GM21528 (cell line): Measurements from ENCODE around the gene FAH.
"Not testable (repeated sequence)": the region's sequence is repeated elsewhere in the genome, so short reads cannot be mapped to it uniquely, and the experiment has no call there.

Experiments
- ATAC-seq: cut with Tn5 transposase; IDR thresholded peaks from one replicate; pipeline ENCODE4 v1.9.1; 2021; ENCODE audit warnings: mild to moderate bottlenecking, moderate library complexity; ENCODE audit not compliant: unreplicated experiment, low FRiP score

FAH gene

GRCh38 chr15:80151148-80151547 lies 1.7 kb upstream of the FAH start:
- ATAC-seq: no peak

- ATAC-seq: no peak
These were observed 1.2 kb upstream of the FAH start for GRCh38 chr15:80151576-80151975.

- peak; percentile 39 for ATAC-seq
These were observed 461 bp upstream of the FAH start for GRCh38 chr15:80152180-80152895.

GRCh38 chr15:80153900-80154299 lies 1.1 kb downstream of the FAH start:
- ATAC-seq: no peak

GRCh38 chr15:80154336-80154735 lies 1.5 kb downstream of the FAH start:
- ATAC-seq: no peak

- ATAC-seq: no peak
These were observed 2.2 kb downstream of the FAH start for GRCh38 chr15:80155001-80155377.

GRCh38 chr15:80155378-80156175 lies 2.8 kb downstream of the FAH start:
- ATAC-seq: not testable (repeated sequence)

GRCh38 chr15:80156176-80156720 lies 3.4 kb downstream of the FAH start:
- ATAC-seq: no peak

- no peak for ATAC-seq
These were observed 4.4 kb downstream of the FAH start for GRCh38 chr15:80157215-80157614.

- ATAC-seq: no peak
These were observed 6.5 kb downstream of the FAH start for GRCh38 chr15:80159301-80159700.

- ATAC-seq: no peak
These were observed 7.2 kb downstream of the FAH start for GRCh38 chr15:80159811-80160569.

- ATAC-seq: peak; percentile 77
These were observed 7.9 kb downstream of the FAH start for GRCh38 chr15:80160570-80161156.

- ATAC-seq: no peak
These were observed 8.7 kb downstream of the FAH start for GRCh38 chr15:80161468-80162016.

- ATAC-seq: no peak
These were observed 9.3 kb downstream of the FAH start for GRCh38 chr15:80162059-80162554.

GRCh38 chr15:80163217-80163616 lies 10.4 kb downstream of the FAH start:
- no peak for ATAC-seq

- no peak for ATAC-seq
These were observed 11.1 kb downstream of the FAH start for GRCh38 chr15:80163897-80164296.

- no peak for ATAC-seq
These were observed 15.1 kb downstream of the FAH start for GRCh38 chr15:80167936-80168335.

- no peak for ATAC-seq
These were observed 15.6 kb downstream of the FAH start for GRCh38 chr15:80168421-80168820.

- ATAC-seq: no peak
These were observed 17.1 kb downstream of the FAH start for GRCh38 chr15:80169768-80170357.

- ATAC-seq: no peak
These were observed 17.8 kb downstream of the FAH start for GRCh38 chr15:80170596-80170995.
